ENCODE results near the gene PCLAF. TPM values are rescaled to one million over a fixed set of nuclear protein-coding genes. Genes with fewer than 3 reads are reported as not detected.
"Not testable (repeated sequence)": the region's sequence is repeated elsewhere in the genome, so short reads cannot be mapped to it uniquely, and the experiment has no call there.

PCLAF gene
- total RNA-seq, 4 donors from 2014 or later: 1.0 to 1.7 TPM; not detected in 2

DNA sequence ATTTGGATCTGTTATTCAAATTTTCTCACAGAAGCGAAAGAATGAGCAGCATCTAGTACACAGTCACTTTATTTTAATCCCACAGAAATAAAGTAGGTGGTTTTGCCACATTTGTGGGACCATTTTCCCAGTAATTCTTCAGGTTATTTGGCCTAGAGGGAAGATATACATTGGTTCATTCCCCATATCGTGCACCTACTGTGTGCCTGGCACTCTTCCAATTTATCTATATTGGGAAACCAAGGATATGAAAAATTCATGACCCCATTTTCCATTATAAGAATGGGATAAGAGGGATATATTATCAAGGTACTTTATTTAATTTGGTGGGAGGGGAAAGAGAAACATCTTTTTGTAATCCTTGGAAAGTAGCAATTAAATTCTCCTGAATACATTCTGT is 41.5 kb upstream of the PCLAF start:
- TF ChIP-seq, protein P1, sequence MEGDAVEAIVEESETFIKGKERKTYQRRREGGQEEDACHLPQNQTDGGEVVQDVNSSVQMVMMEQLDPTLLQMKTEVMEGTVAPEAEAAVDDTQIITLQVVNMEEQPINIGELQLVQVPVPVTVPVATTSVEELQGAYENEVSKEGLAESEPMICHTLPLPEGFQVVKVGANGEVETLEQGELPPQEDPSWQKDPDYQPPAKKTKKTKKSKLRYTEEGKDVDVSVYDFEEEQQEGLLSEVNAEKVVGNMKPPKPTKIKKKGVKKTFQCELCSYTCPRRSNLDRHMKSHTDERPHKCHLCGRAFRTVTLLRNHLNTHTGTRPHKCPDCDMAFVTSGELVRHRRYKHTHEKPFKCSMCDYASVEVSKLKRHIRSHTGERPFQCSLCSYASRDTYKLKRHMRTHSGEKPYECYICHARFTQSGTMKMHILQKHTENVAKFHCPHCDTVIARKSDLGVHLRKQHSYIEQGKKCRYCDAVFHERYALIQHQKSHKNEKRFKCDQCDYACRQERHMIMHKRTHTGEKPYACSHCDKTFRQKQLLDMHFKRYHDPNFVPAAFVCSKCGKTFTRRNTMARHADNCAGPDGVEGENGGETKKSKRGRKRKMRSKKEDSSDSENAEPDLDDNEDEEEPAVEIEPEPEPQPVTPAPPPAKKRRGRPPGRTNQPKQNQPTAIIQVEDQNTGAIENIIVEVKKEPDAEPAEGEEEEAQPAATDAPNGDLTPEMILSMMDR (IDR thresholded peaks at IDR 0.05): no peak
- DNase-seq (ENCODE audit: low spot score) (no peak), ATAC-seq (ENCODE audit: low FRiP score) (no peak)

DNA sequence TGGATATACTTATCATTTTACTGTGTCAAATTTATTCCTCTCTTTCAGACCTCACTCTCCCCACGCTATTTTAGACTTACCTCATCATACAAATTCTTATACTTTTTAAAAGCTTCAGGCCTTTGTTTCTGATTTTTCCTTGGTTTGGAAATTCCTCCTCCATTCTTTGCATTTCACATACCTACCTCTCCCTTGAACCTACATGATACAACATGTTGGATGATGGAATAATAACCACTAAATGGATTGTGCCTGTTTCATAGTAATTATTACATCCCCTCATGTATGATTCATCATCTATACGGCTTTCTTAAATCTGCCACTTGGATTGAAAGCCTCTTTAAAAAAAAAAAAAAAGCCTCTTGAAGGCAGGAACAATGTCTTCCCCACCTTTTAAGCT is 31.0 kb upstream of the PCLAF start:
- DNase-seq (ENCODE audit: low spot score): no peak
- ATAC-seq (ENCODE audit: low FRiP score): no peak
- TF ChIP-seq, protein P1 (IDR thresholded peaks at IDR 0.05): no peak

DNA sequence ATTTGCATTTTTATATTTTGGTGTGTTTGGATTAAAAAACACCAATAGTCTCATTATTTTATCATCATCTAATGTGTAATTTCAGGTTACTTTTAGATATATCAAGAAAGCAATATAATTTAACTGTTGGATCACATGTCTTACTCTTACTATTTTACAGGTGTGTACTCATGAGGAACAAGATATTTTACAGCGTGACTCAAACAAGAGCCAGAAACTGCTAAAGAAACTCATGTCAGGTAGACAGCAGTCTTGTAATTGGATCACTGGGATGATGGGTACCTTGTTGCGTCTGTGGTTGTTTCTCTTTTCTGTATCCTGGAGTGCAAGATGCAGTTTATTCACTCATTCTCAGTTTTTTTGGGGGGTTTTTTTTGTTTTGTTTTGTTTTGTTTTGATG is 19.3 kb upstream of the PCLAF start:
- TF ChIP-seq, protein P1 (IDR thresholded peaks at IDR 0.05): no peak
- DNase-seq (ENCODE audit: low spot score) (no peak), ATAC-seq (ENCODE audit: low FRiP score) (no peak)

DNA sequence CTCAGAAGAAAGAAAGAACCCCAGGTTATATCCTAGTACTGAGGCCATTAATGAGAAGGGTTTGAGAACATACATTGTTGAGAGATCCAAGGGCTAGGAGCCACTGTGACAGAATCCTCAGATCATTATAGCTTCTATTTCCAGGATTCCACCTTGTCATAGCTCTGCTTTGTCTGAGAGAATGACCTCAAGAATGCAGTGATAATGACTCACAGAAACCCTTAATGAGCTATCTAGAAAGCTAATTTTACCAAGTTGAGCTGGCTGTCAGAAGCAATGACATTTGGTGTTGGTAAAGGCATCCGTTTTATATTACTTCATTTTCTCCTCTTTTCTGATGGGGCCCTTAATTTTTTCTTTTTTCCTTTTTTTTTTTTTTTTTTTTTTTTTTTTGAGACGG is 17.3 kb upstream of the PCLAF start:
- no peak for DNase-seq (ENCODE audit: low spot score)
- TF ChIP-seq, protein P1 (IDR thresholded peaks at IDR 0.05): no peak
- no peak for ATAC-seq (ENCODE audit: low FRiP score)

DNA sequence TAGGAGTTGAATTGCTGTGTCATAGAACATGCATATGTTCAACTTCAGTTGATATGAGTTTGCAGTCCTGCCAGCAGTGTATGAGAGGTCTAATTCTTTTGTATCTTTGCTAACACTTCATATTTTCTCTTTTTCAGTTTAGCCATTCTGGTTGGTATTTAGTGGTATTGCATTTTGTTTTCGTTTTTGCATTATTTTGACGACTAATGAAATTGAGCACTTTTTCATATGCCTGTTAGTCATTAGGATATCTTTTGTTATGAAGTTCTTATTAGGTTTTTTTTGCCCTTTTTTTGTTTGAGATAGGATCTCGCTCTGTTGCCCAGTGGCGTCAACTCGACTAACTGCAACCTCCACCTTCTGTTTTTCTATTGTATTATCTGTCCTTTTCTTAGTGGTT is 15.5 kb upstream of the PCLAF start:
- TF ChIP-seq, protein P1 (IDR thresholded peaks at IDR 0.05): no peak
- ATAC-seq (ENCODE audit: low FRiP score) (no peak), DNase-seq (ENCODE audit: low spot score) (no peak)

DNA sequence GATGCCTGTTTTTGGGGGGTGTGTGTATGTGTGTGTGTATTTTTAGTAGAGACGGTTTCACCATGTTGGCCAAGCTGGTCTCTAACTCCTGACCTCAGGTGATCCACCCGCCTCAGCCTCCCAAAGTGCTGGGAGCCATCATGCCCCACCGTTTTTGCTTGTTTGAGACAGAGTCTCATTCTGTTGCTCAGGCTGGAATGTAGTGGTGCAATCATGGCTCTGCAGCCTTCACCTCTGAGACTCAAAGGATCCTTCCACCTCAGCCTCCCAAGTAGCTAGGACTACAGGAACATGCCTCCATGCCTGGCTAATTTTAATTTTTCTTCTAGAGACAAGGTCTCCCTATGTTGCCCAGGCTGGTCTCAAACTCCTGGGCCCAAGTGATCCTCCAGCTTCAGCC is 11.2 kb upstream of the PCLAF start:
- DNase-seq (ENCODE audit: low spot score); ATAC-seq (ENCODE audit: low FRiP score): not testable (repeated sequence)

DNA sequence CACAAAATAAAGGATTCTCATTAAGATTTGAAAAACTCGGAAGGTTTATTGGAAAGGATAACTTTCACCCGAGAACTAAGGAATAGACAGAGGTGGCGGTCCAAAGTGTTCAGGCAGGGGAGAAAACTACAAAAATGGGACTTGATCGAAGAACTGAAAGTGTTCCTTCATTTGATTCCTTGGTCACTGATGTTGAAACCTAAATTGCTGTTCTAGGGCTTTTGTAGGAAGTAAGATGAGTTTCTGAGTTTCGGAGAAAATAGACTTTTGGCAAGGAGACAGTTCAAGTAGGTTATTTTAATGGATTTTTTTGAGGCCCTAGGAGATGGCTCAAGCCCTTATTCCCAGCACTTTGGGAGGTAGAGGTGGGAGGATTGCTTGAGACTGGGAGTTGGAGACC is 7.8 kb upstream of the PCLAF start:
- TF ChIP-seq, protein P1 (IDR thresholded peaks at IDR 0.05): no peak
- DNase-seq (ENCODE audit: low spot score): no peak
- no peak for ATAC-seq (ENCODE audit: low FRiP score)

All from omental fat pad (tissue), 4 donors.